HEK293 (cell line): ENCODE measurements around the gene ARMCX6.

Source experiments
- CTCF ChIA-PET: fragments of 350-600 bp; formaldehyde crosslinking; extraction: SDS; loops from one replicate; lab custom pipeline; 2021; ENCODE audit warnings: antibody characterized with exemption; lab: Yijun Ruan, JAX
- POLR2A ChIA-PET: fragments of 300-600 bp; formaldehyde crosslinking; extraction: SDS; loops from one replicate; lab custom pipeline; 2020; ENCODE audit warnings: antibody characterized with exemption, inconsistent platforms; lab: Yijun Ruan, JAX
- H3K27ac ChIP-seq: fragments of 200-500 bp; sonication (Bioruptor generic); 2 replicates; pipeline ENCODE4 v1.5.1; 2014; ENCODE audit warnings: low read depth, low read length, control low read depth, inconsistent platforms; ENCODE audit errors: extremely low read depth
- H3K36me3 ChIP-seq, 2 experiments: fragments of 200-500 bp in 1 of 2; sonication (Bioruptor generic) in 1 of 2; 1 replicate in 1 of 2; 2 replicates in 1 of 2; pipeline ENCODE4 v1.5.1; 2014 to 2017; ENCODE audit warnings: inconsistent platforms in 2 of 2, low read length in 2 of 2; ENCODE audit not compliant: control insufficient read depth in 2 of 2, insufficient read depth in 1 of 2
- H3K4me1 ChIP-seq: fragments of 200-500 bp; sonication (Bioruptor generic); 2 replicates; pipeline ENCODE4 v1.5.1; 2014; ENCODE audit warnings: mild to moderate bottlenecking, low read length, inconsistent platforms; ENCODE audit not compliant: control insufficient read depth, insufficient read depth
- H3K4me3 ChIP-seq: 2 replicates; pipeline ENCODE4 v1.5.1; 2011; ENCODE audit warnings: low read depth, mild to moderate bottlenecking, control low read depth, low read length, moderate library complexity
- H3K9me3 ChIP-seq: fragments of 200-500 bp; sonication (Bioruptor generic); 2 replicates; pipeline ENCODE4 v1.5.1; 2014; ENCODE audit warnings: low read depth, low read length, inconsistent platforms; ENCODE audit not compliant: control insufficient read depth, insufficient read depth
- FEZF1 ChIP-seq: fragments of 450-650 bp; formaldehyde crosslinking; IDR thresholded peaks from 2 replicates; pipeline ENCODE4 v1.5.1; 2016; ENCODE audit warnings: missing biosample characterization, missing genetic modification characterization
- GLIS2 ChIP-seq: fragments of 450-650 bp; formaldehyde crosslinking; IDR thresholded peaks from 2 replicates; pipeline ENCODE4 v1.5.1; 2016; ENCODE audit warnings: missing biosample characterization, missing genetic modification characterization
- HOXD13 ChIP-seq: sonication (generic); formaldehyde crosslinking; IDR thresholded peaks from 2 replicates; pipeline ENCODE4 v1.8.0; 2022; ENCODE audit warnings: missing genetic modification reagents, borderline replicate concordance
- KLF1 ChIP-seq: fragments of 450-650 bp; formaldehyde crosslinking; IDR thresholded peaks from 2 replicates; pipeline ENCODE4 v1.5.1; 2016; ENCODE audit warnings: missing biosample characterization, missing genetic modification characterization
- PATZ1 ChIP-seq: fragments of 450-650 bp; formaldehyde crosslinking; IDR thresholded peaks from 2 replicates; pipeline ENCODE4 v1.5.1; 2016; ENCODE audit warnings: missing biosample characterization, missing genetic modification characterization
- SP3 ChIP-seq: fragments of 450-650 bp; formaldehyde crosslinking; IDR thresholded peaks from 2 replicates; pipeline ENCODE4 v1.5.1; 2016; ENCODE audit warnings: missing biosample characterization, missing genetic modification characterization
- TRIM28 ChIP-seq: IDR thresholded peaks from 2 replicates; pipeline ENCODE4 v1.6.1; 2011; ENCODE audit warnings: low read length, control low read depth, borderline replicate concordance
- TSHZ1 ChIP-seq: fragments of 450-650 bp; formaldehyde crosslinking; IDR thresholded peaks from 2 replicates; pipeline ENCODE4 v1.5.1; 2016; ENCODE audit warnings: missing biosample characterization, missing genetic modification characterization, borderline replicate concordance
- ZBTB17 ChIP-seq: fragments of 450-650 bp; formaldehyde crosslinking; IDR thresholded peaks from 2 replicates; pipeline ENCODE4 v1.5.1; 2016; ENCODE audit warnings: missing biosample characterization, missing genetic modification characterization
- ZBTB49 ChIP-seq: fragments of 450-650 bp; formaldehyde crosslinking; IDR thresholded peaks from 2 replicates; pipeline ENCODE4 v1.5.1; 2016; ENCODE audit warnings: missing biosample characterization, missing genetic modification characterization, low read depth
- ZNF148 ChIP-seq: fragments of 450-650 bp; formaldehyde crosslinking; IDR thresholded peaks from 2 replicates; pipeline ENCODE4 v1.5.0; 2017; ENCODE audit warnings: missing biosample characterization, missing genetic modification characterization, borderline replicate concordance
- ZNF157 ChIP-seq: fragments of 450-650 bp; formaldehyde crosslinking; IDR thresholded peaks from 2 replicates; pipeline ENCODE4 v1.5.1; 2016; ENCODE audit warnings: missing biosample characterization, missing genetic modification characterization
- ZNF223 ChIP-seq: fragments of 450-650 bp; formaldehyde crosslinking; IDR thresholded peaks from 2 replicates; pipeline ENCODE4 v1.5.1; 2016; ENCODE audit warnings: missing biosample characterization, missing genetic modification characterization
- ZNF335 ChIP-seq: fragments of 450-650 bp; formaldehyde crosslinking; conservative IDR thresholded peaks from 2 replicates; pipeline ENCODE4 v1.5.1; 2016; ENCODE audit warnings: missing biosample characterization, missing genetic modification characterization
- ZNF548 ChIP-seq: fragments of 450-650 bp; formaldehyde crosslinking; IDR thresholded peaks from 2 replicates; pipeline ENCODE4 v1.5.1; 2016; ENCODE audit warnings: missing biosample characterization, missing genetic modification characterization
- ZNF626 ChIP-seq: fragments of 450-650 bp; sonication (Bioruptor Pico); formaldehyde crosslinking; IDR thresholded peaks from 2 replicates; pipeline ENCODE4 v1.5.1; 2018; ENCODE audit warnings: missing biosample characterization, missing genetic modification characterization, inconsistent platforms
- ZNF654 ChIP-seq: fragments of 450-650 bp; formaldehyde crosslinking; IDR thresholded peaks from 2 replicates; pipeline ENCODE4 v1.5.1; 2016; ENCODE audit warnings: low read depth, missing biosample characterization, missing genetic modification characterization
- ZNF747 ChIP-seq: fragments of 450-650 bp; formaldehyde crosslinking; IDR thresholded peaks from 2 replicates; pipeline ENCODE4 v1.5.1; 2016; ENCODE audit warnings: missing biosample characterization, missing genetic modification characterization
- ZNF776 ChIP-seq: fragments of 450-650 bp; formaldehyde crosslinking; IDR thresholded peaks from 2 replicates; pipeline ENCODE4 v1.5.0; 2017; ENCODE audit warnings: missing biosample characterization, missing genetic modification characterization, borderline replicate concordance
- ZSCAN23 ChIP-seq: fragments of 450-650 bp; formaldehyde crosslinking; IDR thresholded peaks from 2 replicates; pipeline ENCODE4 v1.5.1; 2016; ENCODE audit warnings: missing biosample characterization, missing genetic modification characterization

The ARMCX6 gene

GRCh38 chrX:101639583-101639982 lies 21.8 kb upstream of the ARMCX6 start (continued):
- TF ChIP-seq TSHZ1 (tag by site-specific recombination) = no peak
- TF ChIP-seq ZBTB17 (tag by site-specific recombination) = no peak
- no peak for TF ChIP-seq ZNF747 (tag by site-specific recombination)
- TF ChIP-seq ZNF654 (tag by site-specific recombination) = no peak

- peaks cover 7% of the 10 kb centered on the region for H3K4me1 ChIP-seq
- TF ChIP-seq SP3 (tag by site-specific recombination) = peak; percentile 13; the same call in 1 of the 2 replicates
- TF ChIP-seq PATZ1 = peak; percentile 32; the same call in 1 of the 2 replicates
- TF ChIP-seq ZNF335 (tag by site-specific recombination) = peak; percentile 27; the same call in 1 of the 2 replicates
- TF ChIP-seq GLIS2 (tag by site-specific recombination) = 0 out of 2 replicates have a peak, but pooled peaks have one; percentile 48
- peak; percentile 79; the same call in 1 of the 2 replicates for TF ChIP-seq TRIM28
- TF ChIP-seq ZNF626 = no peak
- no peak for TF ChIP-seq ZBTB49 (tag by site-specific recombination)
- TF ChIP-seq ZNF157 (tag by site-specific recombination) = no peak
- TF ChIP-seq, all 188 proteins: peak for 5
- CTCF ChIA-PET = no interaction called here
- Histone ChIP-seq H3K36me3 (peaks cover 0 to 8% of the 10 kb centered on the region in 2 experiments; a peak in 1 of 3 replicates), H3K4me3 (no peak overlapping the region), H3K27ac (no peak overlapping the region), H3K9me3 (no peaks in the 10 kb centered on the region)
- POLR2A ChIA-PET = no interaction called here
Measured at GRCh38 chrX:101619364-101619763, 1.6 kb upstream of the ARMCX6 start.

GRCh38 chrX:101605728-101606127 lies 12.1 kb downstream of the ARMCX6 start:
- H3K9me3 ChIP-seq = no peaks in the 10 kb centered on the region
- CTCF ChIA-PET = interaction anchor here (1.0 to 2.3 kb wide), 3 partner anchors 10 to 77 kb away, joined by 4 to 5 read pairs (median 4); no protein-coding TSS in a partner anchor
- POLR2A ChIA-PET = interaction anchor here (0.6 kb wide), 1 partner anchor 54 kb away, joined by 5 read pairs; no protein-coding TSS in a partner anchor

More at GRCh38 chrX:101605728-101606127, 12.1 kb downstream of the ARMCX6 start:
- TF ChIP-seq ZNF548 (tag by site-specific recombination) (no peak), HOXD13 (CRISPR knock-in tag) (no peak), ZNF776 (tag by site-specific recombination) (no peak), KLF1 (tag by site-specific recombination) (no peak), ZNF223 (tag by site-specific recombination) (no peak), ZSCAN23 (tag by site-specific recombination) (no peak), FEZF1 (tag by site-specific recombination) (no peak), ZNF148 (no peak)
- H3K27ac ChIP-seq = no peak overlapping the region
- no peaks in the 10 kb centered on the region for H3K36me3 ChIP-seq
- no peak overlapping the region for H3K4me3 ChIP-seq
- no peaks in the 10 kb centered on the region for H3K4me1 ChIP-seq
